GM12878 (cell line): ENCODE measurements around the gene EXOC4. TPM values are rescaled to one million over a fixed set of nuclear protein-coding genes. Genes with fewer than 3 reads are reported as not detected.

Experiments
- ATAC-seq: fragments of 200-7000 bp; cut with Tn5 transposase; 3 replicates; pipeline ENCODE4 v1.9.1; 2020; ENCODE audit warnings: mild to moderate bottlenecking, moderate library complexity
- BruUV-seq: library from RNA; stranded (reverse); fragments of 400-500 nt; replicated peaks from 2 replicates; lab custom pipeline; 2021; lab: Mats Ljungman, UMichigan
- CTCF ChIA-PET: fragments of 300-600 bp; sonication (Branson Sonifier 250); formaldehyde crosslinking; extraction: SDS; loops from one replicate; lab custom pipeline; 2021; ENCODE audit warnings: inconsistent platforms; lab: Yijun Ruan, JAX
- POLR2A ChIA-PET: fragments of 350-600 bp; formaldehyde crosslinking; extraction: SDS; loops from one replicate; lab custom pipeline; 2021; ENCODE audit warnings: inconsistent platforms; lab: Charles Lee
- RAD21 ChIA-PET: fragments of 300-600 bp; sonication (Branson Sonifier 250); formaldehyde crosslinking; loops from one replicate; lab custom pipeline; 2023; ENCODE audit warnings: antibody characterized with exemption; ENCODE audit not compliant: unreplicated experiment; lab: Charles Lee
- SMC1A ChIA-PET: fragments of 300-600 bp; sonication (Branson Sonifier 250); formaldehyde crosslinking; loops from one replicate; lab custom pipeline; 2023; ENCODE audit not compliant: unreplicated experiment, uncharacterized antibody; lab: Charles Lee
- DNase-seq: peaks from one replicate; pipeline ENCODE4 v3.0.0-alpha.2; 2011; ENCODE audit warnings: low read depth, low spot score
- FAIRE-seq: peaks from 3 replicates; lab custom pipeline; 2011; peaks lifted over from hg19 to GRCh38; lab: Jason Lieb, UNC
- H2AFZ ChIP-seq: 2 replicates; pipeline ENCODE4 v1.6.0; 2011; ENCODE audit warnings: low read depth, low read length, control low read depth; ENCODE audit not compliant: control insufficient read depth
- H3K27ac ChIP-seq: 2 replicates; pipeline ENCODE4 v1.5.1; 2011; ENCODE audit warnings: control low read depth; ENCODE audit not compliant: control insufficient read depth, insufficient read depth
- H3K27me3 ChIP-seq, 2 experiments: replicated peaks in 1 of 2; 2 replicates each; pipeline versions ENCODE4 v1.6.0 to v1.6.1; 2011; ENCODE audit warnings: low read length in 1 of 2; ENCODE audit not compliant: control insufficient read depth in 2 of 2, insufficient read depth in 2 of 2
- H3K36me3 ChIP-seq, 2 experiments: 2 replicates each; pipeline ENCODE4 v1.5.1; 2011; ENCODE audit warnings: low read length in 1 of 2; ENCODE audit not compliant: control insufficient read depth in 2 of 2, insufficient read depth in 2 of 2
- H3K4me1 ChIP-seq: 2 replicates; pipeline ENCODE4 v1.6.1; 2011; ENCODE audit warnings: mild to moderate bottlenecking, low read length, moderate library complexity, mixed read lengths; ENCODE audit not compliant: control insufficient read depth, insufficient read depth
- H3K4me2 ChIP-seq: 2 replicates; pipeline ENCODE4 v1.6.0; 2011; ENCODE audit warnings: control low read depth; ENCODE audit not compliant: control insufficient read depth, insufficient read depth
- H3K4me3 ChIP-seq: fragments of 200-600 bp; sonication (generic); 2 replicates; pipeline ENCODE4 v1.5.1; 2016
- H3K79me2 ChIP-seq: 2 replicates; pipeline ENCODE4 v1.6.0; 2011; ENCODE audit warnings: low read length; ENCODE audit not compliant: control insufficient read depth, insufficient read depth
- H3K9ac ChIP-seq: 2 replicates; pipeline ENCODE4 v1.8.0; 2011; ENCODE audit warnings: low read length, control low read depth, mixed read lengths; ENCODE audit not compliant: control insufficient read depth, insufficient read depth
- H3K9me3 ChIP-seq: replicated peaks from 3 replicates; pipeline ENCODE4 v1.5.1; 2011; ENCODE audit warnings: mild to moderate bottlenecking, low read length; ENCODE audit not compliant: control insufficient read depth, insufficient read depth
- H4K20me1 ChIP-seq: 2 replicates; pipeline ENCODE4 v1.6.0; 2011; ENCODE audit not compliant: control insufficient read depth, insufficient read depth
- CHD2 ChIP-seq: IDR thresholded peaks from 2 replicates; pipeline ENCODE4 v1.6.1; 2011; ENCODE audit warnings: low read depth, low read length, improper control_type of control experiment, borderline replicate concordance
- HDGF ChIP-seq: fragments of 450-650 bp; IDR thresholded peaks from 2 replicates; pipeline ENCODE4 v1.6.1; 2016; ENCODE audit warnings: antibody characterized with exemption
- KDM1A ChIP-seq: fragments of 200-600 bp; sonication (generic); IDR thresholded peaks from 2 replicates; pipeline ENCODE4 v1.6.1; 2016; ENCODE audit warnings: borderline replicate concordance
- KLF5 ChIP-seq: fragments of 450-650 bp; IDR thresholded peaks from 2 replicates; pipeline ENCODE4 v1.6.1; 2014; ENCODE audit warnings: mild to moderate bottlenecking; ENCODE audit not compliant: partially characterized antibody
- NRF1 ChIP-seq: conservative IDR thresholded peaks from 2 replicates; pipeline ENCODE4 v1.6.1; 2011; ENCODE audit warnings: mild to moderate bottlenecking, low read depth, low read length, improper control_type of control experiment
- SUPT20H ChIP-seq: IDR thresholded peaks from 2 replicates; pipeline ENCODE4 v1.6.1; 2011; ENCODE audit warnings: low read depth, mild to moderate bottlenecking, low read length, moderate library complexity, borderline replicate concordance; ENCODE audit not compliant: control insufficient read depth
- ZSCAN29 ChIP-seq: fragments of 450-650 bp; IDR thresholded peaks from 2 replicates; pipeline ENCODE4 v1.6.1; 2017; ENCODE audit warnings: mild to moderate bottlenecking, moderate library complexity
- in situ Hi-C: fragments of 300-500 bp; cut with MboI; formaldehyde crosslinking; loops from 9 replicates; pipeline ENCODE4 v1.14.3; 2018; ENCODE audit warnings: mixed read lengths
- intact Hi-C: fragments of 100-400 bp; cut with micrococcal nuclease; formaldehyde crosslinking; loops from one replicate; pipeline ENCODE4 v1.14.2; 2022; ENCODE audit not compliant: unreplicated experiment
- polyA plus RNA-seq, 11 experiments: library from polyadenylated mRNA; depleted of rRNA in 4 of 11; unstranded in 6 of 11; stranded (reverse) in 5 of 11; fragments of >200 nt; fragmentation: Nextera tagmentation in 4 of 11; fragmentation: Illumina TruSeq in 1 of 11; extraction: Ambion mirVana in 4 of 11; extraction: Trizol in 1 of 11; gene quantifications; 1 replicate in 1 of 11; 2 replicates in 10 of 11; pipeline versions ENCODE4 v1.2.1 to v1.2.3, GENCODE V29; 2011 to 2016; ENCODE audit warnings: inconsistent platforms in 2 of 11, missing spikeins in 2 of 11, low read depth in 1 of 11
- total RNA-seq, 4 experiments: library from RNA; depleted of rRNA in 3 of 4; stranded (reverse); fragments of >200 nt in 3 of 4; fragmentation: Illumina TruSeq in 1 of 4; extraction: Trizol in 1 of 4; gene quantifications; 2 replicates each; pipeline versions ENCODE4 v1.2.1 to v1.2.3, GENCODE V29; 2013 to 2021
- TF ChIP-seq, protein P1 (sequence below): fragments of 450-650 bp; IDR thresholded peaks from 2 replicates; pipeline ENCODE4 v1.6.1; 2017; ENCODE audit warnings: mild to moderate bottlenecking, moderate library complexity
- TF ChIP-seq, protein P2 (sequence below): fragments of 450-650 bp; conservative IDR thresholded peaks from 2 replicates; pipeline ENCODE4 v1.6.1; 2017; ENCODE audit warnings: mild to moderate bottlenecking, moderate library complexity
- TF ChIP-seq, protein P3 (sequence below): fragments of 150-350 bp; IDR thresholded peaks from 2 replicates; pipeline ENCODE4 v1.6.1; 2016; ENCODE audit warnings: low read depth, low read length

The EXOC4 gene
- total and polyA plus RNA-seq, 10 of the 15 experiments (the other 5 are each of a cell fraction or from before 2014, with no cell fraction given): 13.2 to 44.5 (median 29.6) TPM

GRCh38 chr7:133513608-133514007 lies 260.7 kb downstream of the EXOC4 start (continued):
- TF ChIP-seq, protein P1, sequence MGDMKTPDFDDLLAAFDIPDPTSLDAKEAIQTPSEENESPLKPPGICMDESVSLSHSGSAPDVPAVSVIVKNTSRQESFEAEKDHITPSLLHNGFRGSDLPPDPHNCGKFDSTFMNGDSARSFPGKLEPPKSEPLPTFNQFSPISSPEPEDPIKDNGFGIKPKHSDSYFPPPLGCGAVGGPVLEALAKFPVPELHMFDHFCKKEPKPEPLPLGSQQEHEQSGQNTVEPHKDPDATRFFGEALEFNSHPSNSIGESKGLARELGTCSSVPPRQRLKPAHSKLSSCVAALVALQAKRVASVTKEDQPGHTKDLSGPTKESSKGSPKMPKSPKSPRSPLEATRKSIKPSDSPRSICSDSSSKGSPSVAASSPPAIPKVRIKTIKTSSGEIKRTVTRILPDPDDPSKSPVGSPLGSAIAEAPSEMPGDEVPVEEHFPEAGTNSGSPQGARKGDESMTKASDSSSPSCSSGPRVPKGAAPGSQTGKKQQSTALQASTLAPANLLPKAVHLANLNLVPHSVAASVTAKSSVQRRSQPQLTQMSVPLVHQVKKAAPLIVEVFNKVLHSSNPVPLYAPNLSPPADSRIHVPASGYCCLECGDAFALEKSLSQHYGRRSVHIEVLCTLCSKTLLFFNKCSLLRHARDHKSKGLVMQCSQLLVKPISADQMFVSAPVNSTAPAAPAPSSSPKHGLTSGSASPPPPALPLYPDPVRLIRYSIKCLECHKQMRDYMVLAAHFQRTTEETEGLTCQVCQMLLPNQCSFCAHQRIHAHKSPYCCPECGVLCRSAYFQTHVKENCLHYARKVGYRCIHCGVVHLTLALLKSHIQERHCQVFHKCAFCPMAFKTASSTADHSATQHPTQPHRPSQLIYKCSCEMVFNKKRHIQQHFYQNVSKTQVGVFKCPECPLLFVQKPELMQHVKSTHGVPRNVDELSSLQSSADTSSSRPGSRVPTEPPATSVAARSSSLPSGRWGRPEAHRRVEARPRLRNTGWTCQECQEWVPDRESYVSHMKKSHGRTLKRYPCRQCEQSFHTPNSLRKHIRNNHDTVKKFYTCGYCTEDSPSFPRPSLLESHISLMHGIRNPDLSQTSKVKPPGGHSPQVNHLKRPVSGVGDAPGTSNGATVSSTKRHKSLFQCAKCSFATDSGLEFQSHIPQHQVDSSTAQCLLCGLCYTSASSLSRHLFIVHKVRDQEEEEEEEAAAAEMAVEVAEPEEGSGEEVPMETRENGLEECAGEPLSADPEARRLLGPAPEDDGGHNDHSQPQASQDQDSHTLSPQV: no peak
- TF ChIP-seq CHD2 (no peak), ZSCAN29 (no peak), NRF1 (no peak), KLF5 (no peak)
- TF ChIP-seq, protein P2, sequence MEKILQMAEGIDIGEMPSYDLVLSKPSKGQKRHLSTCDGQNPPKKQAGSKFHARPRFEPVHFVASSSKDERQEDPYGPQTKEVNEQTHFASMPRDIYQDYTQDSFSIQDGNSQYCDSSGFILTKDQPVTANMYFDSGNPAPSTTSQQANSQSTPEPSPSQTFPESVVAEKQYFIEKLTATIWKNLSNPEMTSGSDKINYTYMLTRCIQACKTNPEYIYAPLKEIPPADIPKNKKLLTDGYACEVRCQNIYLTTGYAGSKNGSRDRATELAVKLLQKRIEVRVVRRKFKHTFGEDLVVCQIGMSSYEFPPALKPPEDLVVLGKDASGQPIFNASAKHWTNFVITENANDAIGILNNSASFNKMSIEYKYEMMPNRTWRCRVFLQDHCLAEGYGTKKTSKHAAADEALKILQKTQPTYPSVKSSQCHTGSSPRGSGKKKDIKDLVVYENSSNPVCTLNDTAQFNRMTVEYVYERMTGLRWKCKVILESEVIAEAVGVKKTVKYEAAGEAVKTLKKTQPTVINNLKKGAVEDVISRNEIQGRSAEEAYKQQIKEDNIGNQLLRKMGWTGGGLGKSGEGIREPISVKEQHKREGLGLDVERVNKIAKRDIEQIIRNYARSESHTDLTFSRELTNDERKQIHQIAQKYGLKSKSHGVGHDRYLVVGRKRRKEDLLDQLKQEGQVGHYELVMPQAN: no peak

- no peaks in the 10 kb centered on the region for H3K36me3 ChIP-seq
- FAIRE-seq (no peak), ATAC-seq (no peak), DNase-seq (no peak)
- H3K4me3 ChIP-seq: no peak overlapping the region
- no peaks in the 10 kb centered on the region for H4K20me1 ChIP-seq
- ChIA-PET CTCF (interaction anchor here (1.2 kb wide), 1 partner anchor 20 kb away, joined by 3 read pairs; no protein-coding TSS in a partner anchor), RAD21 (no interaction called here), SMC1A (no interaction called here), POLR2A (no interaction called here)
- no peak overlapping the region for H3K4me2 ChIP-seq
- no TSS peak for BruUV-seq
- H3K9me3 ChIP-seq: no peaks in the 10 kb centered on the region; the same call in 1 of the 3 replicates
- H3K27ac ChIP-seq: no peak overlapping the region
- H2AFZ ChIP-seq: no peak overlapping the region
- no peaks in the 10 kb centered on the region for H3K27me3 ChIP-seq
- H3K79me2 ChIP-seq: no peaks in the 10 kb centered on the region
- in situ Hi-C loops (no loop called here), intact Hi-C loops (no loop called here)
- no peaks in the 10 kb centered on the region for H3K4me1 ChIP-seq
- no peak for TF ChIP-seq KDM1A
- TF ChIP-seq, protein P3, sequence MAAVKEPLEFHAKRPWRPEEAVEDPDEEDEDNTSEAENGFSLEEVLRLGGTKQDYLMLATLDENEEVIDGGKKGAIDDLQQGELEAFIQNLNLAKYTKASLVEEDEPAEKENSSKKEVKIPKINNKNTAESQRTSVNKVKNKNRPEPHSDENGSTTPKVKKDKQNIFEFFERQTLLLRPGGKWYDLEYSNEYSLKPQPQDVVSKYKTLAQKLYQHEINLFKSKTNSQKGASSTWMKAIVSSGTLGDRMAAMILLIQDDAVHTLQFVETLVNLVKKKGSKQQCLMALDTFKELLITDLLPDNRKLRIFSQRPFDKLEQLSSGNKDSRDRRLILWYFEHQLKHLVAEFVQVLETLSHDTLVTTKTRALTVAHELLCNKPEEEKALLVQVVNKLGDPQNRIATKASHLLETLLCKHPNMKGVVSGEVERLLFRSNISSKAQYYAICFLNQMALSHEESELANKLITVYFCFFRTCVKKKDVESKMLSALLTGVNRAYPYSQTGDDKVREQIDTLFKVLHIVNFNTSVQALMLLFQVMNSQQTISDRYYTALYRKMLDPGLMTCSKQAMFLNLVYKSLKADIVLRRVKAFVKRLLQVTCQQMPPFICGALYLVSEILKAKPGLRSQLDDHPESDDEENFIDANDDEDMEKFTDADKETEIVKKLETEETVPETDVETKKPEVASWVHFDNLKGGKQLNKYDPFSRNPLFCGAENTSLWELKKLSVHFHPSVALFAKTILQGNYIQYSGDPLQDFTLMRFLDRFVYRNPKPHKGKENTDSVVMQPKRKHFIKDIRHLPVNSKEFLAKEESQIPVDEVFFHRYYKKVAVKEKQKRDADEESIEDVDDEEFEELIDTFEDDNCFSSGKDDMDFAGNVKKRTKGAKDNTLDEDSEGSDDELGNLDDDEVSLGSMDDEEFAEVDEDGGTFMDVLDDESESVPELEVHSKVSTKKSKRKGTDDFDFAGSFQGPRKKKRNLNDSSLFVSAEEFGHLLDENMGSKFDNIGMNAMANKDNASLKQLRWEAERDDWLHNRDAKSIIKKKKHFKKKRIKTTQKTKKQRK: no peak
- no peak for TF ChIP-seq HDGF
- TF ChIP-seq SUPT20H: no peak
- no peak overlapping the region for H3K9ac ChIP-seq
These were observed 261.7 kb downstream of the EXOC4 start for GRCh38 chr7:133514551-133514950.
